Stimulated activated CD8-positive, alpha-beta memory T cell treated with anti-CD3 and anti-CD28 coated beads, Interleukin-4, amount 100 ng/mL, for 24 hours (primary cell): Measurements from ENCODE around the gene CCNQ.

ENCODE experiments used
- DNase-seq: peaks from one replicate; pipeline ENCODE4 v3.0.0-alpha.2; 2020; ENCODE audit warnings: low read depth

CCNQ gene

GRCh38 chrX:153595859-153596857, 2.8 kb downstream of the CCNQ start:
- DNase-seq: no peak

- DNase-seq: no peak
Observed at GRCh38 chrX:153595387-153595786, 3.6 kb downstream of the CCNQ start.

GRCh38 chrX:153593811-153594500, 5.0 kb downstream of the CCNQ start:
- no peak for DNase-seq

- no peak for DNase-seq
Observed at GRCh38 chrX:153592966-153593688, 5.8 kb downstream of the CCNQ start.

GRCh38 chrX:153592091-153592833, 6.7 kb downstream of the CCNQ start:
- no peak for DNase-seq

GRCh38 chrX:153590961-153591956, 7.7 kb downstream of the CCNQ start:
- no peak for DNase-seq

GRCh38 chrX:153588782-153589446, 10.0 kb downstream of the CCNQ start:
- DNase-seq: no peak

- DNase-seq: no peak
Observed at GRCh38 chrX:153588021-153588781, 10.7 kb downstream of the CCNQ start.

- no peak for DNase-seq
Observed at GRCh38 chrX:153587342-153587741, 11.6 kb downstream of the CCNQ start.

- no peak for DNase-seq
Observed at GRCh38 chrX:153585827-153586226, 13.1 kb downstream of the CCNQ start.

- no peak for DNase-seq
Observed at GRCh38 chrX:153583433-153583832, 15.5 kb downstream of the CCNQ start.

- peak; percentile 48 for DNase-seq
Observed at GRCh38 chrX:153582896-153583295, 16.0 kb downstream of the CCNQ start.

GRCh38 chrX:153580700-153581386, 18.1 kb downstream of the CCNQ start:
- no peak for DNase-seq

- no peak for DNase-seq
Observed at GRCh38 chrX:153578889-153579288, 20.1 kb downstream of the CCNQ start.

- DNase-seq: no peak
Observed at GRCh38 chrX:153578200-153578835, 20.6 kb downstream of the CCNQ start.

GRCh38 chrX:153576961-153577360, 22.0 kb downstream of the CCNQ start:
- no peak for DNase-seq

- DNase-seq: no peak
Observed at GRCh38 chrX:153576239-153576870, 22.6 kb downstream of the CCNQ start.

- DNase-seq: no peak
Observed at GRCh38 chrX:153573984-153574383, 25.0 kb downstream of the CCNQ start.
